IMR-90 (cell line): Measurements from ENCODE around the gene KIAA0232. TPM values are rescaled to one million over a fixed set of nuclear protein-coding genes. Genes with fewer than 3 reads are reported as not detected.
"Not testable (repeated sequence)": the region's sequence is repeated elsewhere in the genome, so short reads cannot be mapped to it uniquely, and the experiment has no call there.

ENCODE experiments used
- ATAC-seq: fragments of 200-7000 bp; cut with Tn5 transposase; 2 replicates; pipeline ENCODE4 v1.9.1; 2020; ENCODE audit warnings: low read depth, mild to moderate bottlenecking, moderate library complexity
- BruUV-seq: library from RNA; stranded (reverse); fragments of 400-500 nt; replicated peaks from 2 replicates; lab custom pipeline; 2021; lab: Mats Ljungman, UMichigan
- CTCF ChIA-PET: fragments of 300-600 bp; formaldehyde crosslinking; extraction: SDS; loops from one replicate; lab custom pipeline; 2021; ENCODE audit warnings: antibody characterized with exemption; lab: Yijun Ruan, JAX
- POLR2A ChIA-PET: fragments of 300-600 bp; sonication (Branson Sonifier 250); formaldehyde crosslinking; loops from one replicate; lab custom pipeline; 2022; ENCODE audit warnings: antibody characterized with exemption; ENCODE audit not compliant: unreplicated experiment; lab: Charles Lee
- DNase-seq: peaks from one replicate; pipeline ENCODE4 v3.0.0; 2013
- H2AFZ ChIP-seq: replicated peaks from 2 replicates; pipeline ENCODE3; 2013; ENCODE audit warnings: low read length, mild to moderate bottlenecking; ENCODE audit not compliant: poor library complexity
- H2AK5ac ChIP-seq: 2 replicates; pipeline ENCODE4 v1.6.1; 2013; ENCODE audit warnings: low read depth, low read length, inconsistent platforms
- H2AK9ac ChIP-seq: replicated peaks from 2 replicates; pipeline ENCODE3; 2013; ENCODE audit warnings: mild to moderate bottlenecking, low read depth, low read length, moderate library complexity; ENCODE audit not compliant: poor library complexity
- H2BK120ac ChIP-seq: 2 replicates; pipeline ENCODE4 v1.6.1; 2013; ENCODE audit warnings: low read depth, low read length, inconsistent platforms
- H2BK15ac ChIP-seq: 3 replicates; pipeline ENCODE4 v1.6.1; 2013; ENCODE audit warnings: low read depth, low read length, inconsistent platforms
- H2BK20ac ChIP-seq: 2 replicates; pipeline ENCODE4 v1.6.1; 2013; ENCODE audit warnings: low read depth, mild to moderate bottlenecking, inconsistent platforms, low read length, moderate library complexity
- H2BK5ac ChIP-seq: 2 replicates; pipeline ENCODE4 v1.6.1; 2013; ENCODE audit warnings: mild to moderate bottlenecking, low read depth, low read length, inconsistent platforms; ENCODE audit not compliant: poor library complexity, severe bottlenecking
- H3K14ac ChIP-seq: replicated peaks from 2 replicates; pipeline ENCODE4 v1.6.1; 2013; ENCODE audit warnings: low read depth, low read length, inconsistent platforms
- H3K18ac ChIP-seq: 2 replicates; pipeline ENCODE4 v1.6.1; 2013; ENCODE audit warnings: low read depth, low read length, control low read depth
- H3K23ac ChIP-seq: 2 replicates; pipeline ENCODE4 v1.6.1; 2013; ENCODE audit warnings: low read depth, low read length, inconsistent platforms
- H3K27ac ChIP-seq: 2 replicates; pipeline ENCODE4 v1.5.1; 2013; ENCODE audit warnings: mild to moderate bottlenecking, control low read depth, low read length; ENCODE audit not compliant: insufficient read depth
- H3K27me3 ChIP-seq: 2 replicates; pipeline ENCODE4 v1.6.1; 2013; ENCODE audit warnings: low read length; ENCODE audit not compliant: control insufficient read depth, insufficient read depth
- H3K36me3 ChIP-seq: 2 replicates; pipeline ENCODE4 v1.6.1; 2013; ENCODE audit warnings: low read length, mixed read lengths; ENCODE audit not compliant: control insufficient read depth, insufficient read depth
- H3K4ac ChIP-seq: 2 replicates; pipeline ENCODE4 v1.6.1; 2013; ENCODE audit warnings: low read depth, low read length, inconsistent platforms
- H3K4me1 ChIP-seq: 2 replicates; pipeline ENCODE4 v1.6.1; 2013; ENCODE audit warnings: low read length, mixed read lengths; ENCODE audit not compliant: control insufficient read depth, insufficient read depth
- H3K4me2 ChIP-seq: 2 replicates; pipeline ENCODE4 v1.6.1; 2013; ENCODE audit warnings: low read depth, mild to moderate bottlenecking, control low read depth, low read length, moderate library complexity
- H3K4me3 ChIP-seq: 2 replicates; pipeline ENCODE4 v1.5.1; 2013; ENCODE audit warnings: low read depth, mild to moderate bottlenecking, control low read depth, low read length, moderate library complexity; ENCODE audit not compliant: insufficient read depth
- H3K56ac ChIP-seq: 2 replicates; pipeline ENCODE4 v1.6.1; 2013; ENCODE audit warnings: low read length, inconsistent platforms; ENCODE audit not compliant: insufficient read depth; ENCODE audit errors: extremely low read depth
- H3K79me1 ChIP-seq, 2 experiments: 2 replicates each; pipeline ENCODE4 v1.6.1; 2013; ENCODE audit warnings: low read length in 2 of 2, inconsistent platforms in 1 of 2, low read depth in 1 of 2
- H3K9ac ChIP-seq: 2 replicates; pipeline ENCODE4 v1.6.1; 2013; ENCODE audit warnings: low read depth, low read length, control low read depth
- H3K9me1 ChIP-seq: 2 replicates; pipeline ENCODE4 v1.6.1; 2013; ENCODE audit warnings: low read length, inconsistent platforms; ENCODE audit not compliant: insufficient read depth
- H3K9me3 ChIP-seq: 2 replicates; pipeline ENCODE4 v1.6.1; 2013; ENCODE audit warnings: low read length; ENCODE audit not compliant: control insufficient read depth, insufficient read depth
- H4K20me1 ChIP-seq: 2 replicates; pipeline ENCODE4 v1.6.1; 2013; ENCODE audit warnings: low read length, inconsistent platforms; ENCODE audit not compliant: insufficient read depth
- H4K5ac ChIP-seq: 2 replicates; pipeline ENCODE4 v1.6.1; 2013; ENCODE audit warnings: mild to moderate bottlenecking, low read depth, low read length, control low read depth
- H4K8ac ChIP-seq, 2 experiments: 2 replicates each; pipeline ENCODE4 v1.6.1; 2013; ENCODE audit warnings: low read depth in 2 of 2, low read length in 2 of 2, control low read depth in 1 of 2, inconsistent platforms in 1 of 2
- H4K91ac ChIP-seq: 2 replicates; pipeline ENCODE4 v1.6.1; 2013; ENCODE audit warnings: low read depth, low read length, inconsistent platforms; ENCODE audit not compliant: insufficient read depth
- WGBS, 2 experiments: methylation state at CpG; one replicate each; pipeline versions ENCODE4 v1.1.5 to v1.1.7; 2013; ENCODE audit warnings: missing lambda C conversion rate in 2 of 2; ENCODE audit not compliant: insufficient read length in 1 of 2; ENCODE audit errors: extremely low coverage in 2 of 2; 5-methylcytosine and 5-hydroxymethylcytosine counted together
- dilution Hi-C: fragments of 300-500 bp; cut with HindIII; formaldehyde crosslinking; loops from one replicate; pipeline ENCODE4 v1.14.3; 2018; ENCODE audit warnings: low sequenced_read_pairs; ENCODE audit not compliant: unreplicated experiment
- in situ Hi-C: fragments of 300-500 bp; cut with MboI; formaldehyde crosslinking; loops from 3 replicates; pipeline ENCODE4 v1.14.3; 2019; ENCODE audit warnings: low sequenced_read_pairs, inconsistent platforms, mixed read lengths
- intact Hi-C: fragments of 100-400 bp; cut with micrococcal nuclease; formaldehyde crosslinking; loops from 2 replicates; pipeline ENCODE4 v1.10.0; 2022
- polyA plus RNA-seq, 3 experiments: library from polyadenylated mRNA; depleted of rRNA; stranded (reverse); fragments of >200 nt; gene quantifications; 2 replicates each; pipeline ENCODE4 v1.2.3, GENCODE V29; 2012; ENCODE audit warnings: low replicate concordance in 1 of 3
- total RNA-seq: library from RNA; depleted of rRNA; stranded (reverse); fragments of >200 nt; gene quantifications from 2 replicates; pipeline ENCODE4 v1.2.3, GENCODE V29; 2012

Gene KIAA0232
- total and polyA plus RNA-seq, 2 of the 4 experiments (the other 2 are of a cell fraction) = 6.8 to 19.5 TPM

DNA sequence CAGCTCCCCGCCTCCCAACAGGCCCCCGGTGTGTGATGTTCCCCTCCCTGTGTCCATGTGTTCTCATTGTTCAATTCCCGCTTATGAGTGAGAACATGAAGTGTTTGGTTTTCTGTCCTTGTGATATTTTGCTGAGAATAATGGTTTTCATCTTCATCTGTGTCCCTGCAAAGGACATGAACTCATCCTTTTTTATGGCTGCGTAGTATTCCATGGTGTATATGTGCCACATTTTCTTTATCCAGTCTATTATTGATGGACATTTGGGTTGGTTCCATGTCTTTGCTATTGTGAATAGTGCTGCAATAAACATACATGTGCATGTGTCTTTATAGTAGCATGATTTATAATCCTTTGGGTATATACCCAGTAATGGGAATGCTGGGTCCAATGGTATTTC is 53.1 kb downstream of the KIAA0232 start:
- intact Hi-C loops, H2AFZ ChIP-seq, H2BK5ac ChIP-seq, H3K4me1 ChIP-seq, H2BK15ac ChIP-seq, H2BK20ac ChIP-seq, H3K56ac ChIP-seq, H4K91ac ChIP-seq, in situ Hi-C loops, H3K9ac ChIP-seq, H2AK9ac ChIP-seq, H3K4ac ChIP-seq, H4K8ac ChIP-seq, ATAC-seq, H3K18ac ChIP-seq, DNase-seq, POLR2A ChIA-PET, CTCF ChIA-PET, H3K27ac ChIP-seq, H3K36me3 ChIP-seq, H2BK120ac ChIP-seq, H3K27me3 ChIP-seq, H3K9me3 ChIP-seq, H3K23ac ChIP-seq, dilution Hi-C loops, H4K5ac ChIP-seq, BruUV-seq, H3K14ac ChIP-seq, H3K4me2 ChIP-seq, H3K4me3 ChIP-seq, H2AK5ac ChIP-seq: not testable (repeated sequence)
- Histone ChIP-seq H3K9me1 (peaks cover 13% of the 10 kb centered on the region), H4K20me1 (peaks cover 30% of the 10 kb centered on the region), H3K79me1 (peaks cover 31 to 50% of the 10 kb centered on the region in 2 experiments)
- WGBS, 2 experiments = no CpG with 5 or more reads among the region's 4 CpGs

- H3K18ac ChIP-seq, H3K27me3 ChIP-seq, H3K4me1 ChIP-seq, H2BK5ac ChIP-seq, H3K4me2 ChIP-seq, H3K14ac ChIP-seq, POLR2A ChIA-PET, H2AK9ac ChIP-seq, H2BK15ac ChIP-seq, in situ Hi-C loops, H2AK5ac ChIP-seq, intact Hi-C loops, H4K5ac ChIP-seq, H3K4me3 ChIP-seq, BruUV-seq, H2BK20ac ChIP-seq, H3K27ac ChIP-seq, H3K23ac ChIP-seq, ATAC-seq, H3K4ac ChIP-seq, H4K8ac ChIP-seq, H3K9me3 ChIP-seq, H3K36me3 ChIP-seq, H3K9ac ChIP-seq, H2BK120ac ChIP-seq, DNase-seq, dilution Hi-C loops, H3K56ac ChIP-seq, CTCF ChIA-PET, H2AFZ ChIP-seq, H4K91ac ChIP-seq: not testable (repeated sequence)
- Histone ChIP-seq H3K79me1 (peaks cover 25 to 48% of the 10 kb centered on the region in 2 experiments), H4K20me1 (peaks cover 29% of the 10 kb centered on the region), H3K9me1 (peaks cover 13% of the 10 kb centered on the region)
- WGBS, 2 experiments = 96% methylated on average over 9 of the region's 34 CpGs; no CpG with 5 or more reads in 1 of the 2 experiments
Observed at GRCh38 chr4:6837106-6837505, 54.6 kb downstream of the KIAA0232 start.
